LoVo (cell line): ENCODE data around the gene INTS2.
A peak's percentile ranks its signal among the peaks of the same experiment; 100 is the strongest.
"Not testable (repeated sequence)": the region's sequence is repeated elsewhere in the genome, so short reads cannot be mapped to it uniquely, and the experiment has no call there.

Source experiments
- DNase-seq: peaks from one replicate; pipeline ENCODE4 v3.0.0-alpha.2; 2016; ENCODE audit warnings: low spot score

Gene INTS2

GRCh38 chr17:61897548-61898180 is 30.1 kb downstream of the INTS2 start:
- DNase-seq = no peak

- no peak for DNase-seq
Measured at GRCh38 chr17:61895391-61895790, 32.4 kb downstream of the INTS2 start.

GRCh38 chr17:61894310-61894709 is 33.5 kb downstream of the INTS2 start:
- not testable (repeated sequence) for DNase-seq

DNA sequence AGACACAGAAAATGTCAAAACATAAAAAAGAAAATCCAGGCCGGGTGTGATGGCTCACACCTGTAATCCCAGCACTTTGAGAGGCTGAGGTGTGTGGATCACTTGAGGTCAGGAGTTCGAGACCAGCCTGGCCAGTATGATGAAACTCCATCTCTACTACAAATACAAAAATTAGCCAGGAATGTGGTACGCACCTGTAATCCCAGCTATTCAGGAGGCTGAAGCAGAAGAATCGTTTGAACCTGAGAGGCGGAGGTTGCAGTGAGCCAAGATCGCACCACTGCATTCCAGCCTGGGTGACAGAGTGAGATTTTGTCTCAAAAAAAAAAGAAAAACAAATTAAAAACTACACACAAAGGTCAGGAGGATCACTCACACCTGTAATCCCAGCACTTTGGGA is 40.0 kb downstream of the INTS2 start:
- DNase-seq = not testable (repeated sequence)

GRCh38 chr17:61885865-61886264 is 41.9 kb downstream of the INTS2 start:
- DNase-seq = not testable (repeated sequence)

DNA sequence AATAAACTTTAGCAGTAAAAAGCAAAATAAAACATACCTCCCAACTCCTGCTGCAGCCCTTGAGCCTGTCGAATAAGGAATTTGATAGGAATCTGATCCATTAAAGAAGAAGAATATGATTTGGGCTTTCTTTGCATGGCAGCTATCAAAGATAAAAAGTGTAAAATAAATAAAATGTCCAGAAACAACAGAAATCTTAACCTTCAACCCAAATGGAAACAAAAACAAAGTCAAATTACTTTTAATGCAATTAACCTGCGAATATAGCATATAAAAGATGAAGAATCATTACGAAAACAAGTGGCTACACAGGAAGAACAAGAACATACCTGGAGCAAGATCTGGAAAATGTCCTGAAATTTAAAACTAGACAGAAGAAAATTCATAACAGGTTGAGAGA is 42.9 kb downstream of the INTS2 start:
- no peak for DNase-seq

- DNase-seq = no peak
Measured at GRCh38 chr17:61880589-61881102, 47.1 kb downstream of the INTS2 start.

GRCh38 chr17:61878984-61879612 is 48.7 kb downstream of the INTS2 start:
- DNase-seq = no peak

- DNase-seq = no peak
Measured at GRCh38 chr17:61878520-61878919, 49.3 kb downstream of the INTS2 start.

- DNase-seq = no peak
Measured at GRCh38 chr17:61877837-61878236, 49.9 kb downstream of the INTS2 start.

DNA sequence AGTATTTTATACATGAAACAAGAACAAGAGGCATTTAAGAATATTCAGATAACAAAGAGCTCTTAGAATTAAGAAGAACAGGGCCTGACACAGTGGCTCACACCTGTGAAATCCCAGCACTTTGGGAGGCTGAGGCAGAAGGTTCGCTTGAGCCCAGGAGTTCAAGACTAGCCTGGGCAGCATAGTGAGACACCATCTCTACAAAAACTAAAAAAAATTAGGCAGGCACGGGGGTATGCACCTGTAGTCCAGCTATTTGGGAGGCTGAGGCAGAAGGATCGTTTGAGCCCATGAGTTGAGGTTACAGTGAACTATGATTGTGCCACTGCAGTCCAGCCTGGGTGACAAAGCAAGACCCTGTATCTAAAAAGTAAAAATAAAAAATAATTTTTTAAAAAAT is 52.0 kb downstream of the INTS2 start:
- DNase-seq = no peak

DNA sequence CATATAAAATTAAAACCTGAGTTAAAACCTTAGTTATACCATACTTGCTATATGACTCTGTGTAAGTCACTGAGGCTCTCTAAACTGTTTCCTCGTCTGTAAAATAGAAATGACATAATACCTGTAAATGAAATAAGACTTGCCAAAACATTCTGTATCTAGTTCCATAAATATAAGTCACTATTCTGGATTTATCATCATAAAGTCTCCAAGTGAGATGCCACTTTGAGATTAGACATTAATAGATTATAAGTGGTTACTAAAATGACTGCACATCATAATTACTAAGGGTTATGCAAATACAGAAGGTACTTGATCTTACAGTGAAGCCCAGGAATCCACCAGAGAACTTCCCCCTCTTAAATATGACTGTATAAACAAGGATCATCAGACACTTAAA is 52.5 kb downstream of the INTS2 start:
- no peak for DNase-seq

DNA sequence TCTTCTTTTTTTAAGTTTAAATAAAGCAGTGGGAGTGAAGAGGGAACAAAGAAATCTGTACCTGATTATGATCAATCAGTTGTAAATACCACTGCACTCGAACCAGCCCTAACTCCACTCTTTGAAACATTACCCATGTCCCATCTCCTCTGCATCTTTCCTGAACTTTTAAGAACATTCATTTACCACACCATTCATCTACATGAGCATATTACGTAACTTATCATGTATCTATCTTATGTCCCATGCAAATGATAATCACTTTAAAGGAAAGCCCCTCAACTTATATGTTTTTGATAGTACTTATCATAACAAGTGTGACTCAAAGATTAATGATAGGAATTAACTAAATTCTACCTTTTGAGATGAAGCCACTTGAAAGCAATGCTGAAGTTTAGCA is 53.7 kb downstream of the INTS2 start:
- DNase-seq = no peak

DNA sequence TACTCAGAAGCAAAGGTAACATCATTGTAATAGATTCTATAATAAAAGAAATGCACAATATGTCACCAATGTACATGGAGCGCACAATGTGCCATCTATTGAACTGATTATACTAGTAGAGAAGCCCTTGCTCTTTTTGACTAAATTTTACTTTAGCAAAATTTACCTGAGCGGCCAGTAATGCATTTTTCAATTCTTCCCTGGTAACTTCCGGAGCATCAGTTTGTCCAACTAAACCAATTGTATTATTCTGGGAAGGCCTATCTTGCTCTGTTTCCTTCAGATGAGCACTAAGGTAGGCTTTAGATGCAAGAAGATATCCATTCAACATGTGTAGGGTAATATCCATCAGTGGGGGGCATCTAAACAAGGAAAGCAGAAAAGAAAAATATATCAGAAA is 55.7 kb downstream of the INTS2 start:
- DNase-seq = no peak

- no peak for DNase-seq
Measured at GRCh38 chr17:61869138-61869537, 58.6 kb downstream of the INTS2 start.

- no peak for DNase-seq
Measured at GRCh38 chr17:61868074-61868473, 59.7 kb downstream of the INTS2 start.

DNA sequence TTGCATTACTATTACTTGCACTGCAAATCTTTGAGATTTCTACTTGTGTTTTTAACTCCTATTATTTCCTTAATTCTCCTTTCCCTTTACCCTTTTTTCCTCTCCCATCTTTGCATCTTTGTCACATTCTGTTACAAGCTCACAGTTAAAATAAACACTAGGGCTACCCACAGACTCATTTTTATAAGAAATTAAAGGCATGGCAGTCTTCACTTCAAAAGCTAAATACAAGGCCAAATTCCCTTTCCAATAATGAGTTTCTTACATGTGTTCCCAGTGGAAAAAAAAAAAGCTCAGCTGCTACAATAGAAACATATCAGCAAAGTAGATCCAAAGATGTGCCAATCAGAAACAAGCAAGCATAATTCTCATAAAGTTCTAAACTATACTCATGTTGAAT is 60.7 kb downstream of the INTS2 start:
- DNase-seq = no peak

- no peak for DNase-seq
Measured at GRCh38 chr17:61863801-61864126, 64.0 kb downstream of the INTS2 start.

GRCh38 chr17:61862975-61863800 is 64.6 kb downstream of the INTS2 start, which contains the start of gene BRIP1:
BRIP1 (minus strand) TSS chr17:61863528; CDS start chr17:61861539, 1,989 bp downstream.
- DNase-seq = peak; percentile 95

- peak; percentile 24 for DNase-seq
Measured at GRCh38 chr17:61862105-61862574, 65.6 kb downstream of the INTS2 start.

DNA sequence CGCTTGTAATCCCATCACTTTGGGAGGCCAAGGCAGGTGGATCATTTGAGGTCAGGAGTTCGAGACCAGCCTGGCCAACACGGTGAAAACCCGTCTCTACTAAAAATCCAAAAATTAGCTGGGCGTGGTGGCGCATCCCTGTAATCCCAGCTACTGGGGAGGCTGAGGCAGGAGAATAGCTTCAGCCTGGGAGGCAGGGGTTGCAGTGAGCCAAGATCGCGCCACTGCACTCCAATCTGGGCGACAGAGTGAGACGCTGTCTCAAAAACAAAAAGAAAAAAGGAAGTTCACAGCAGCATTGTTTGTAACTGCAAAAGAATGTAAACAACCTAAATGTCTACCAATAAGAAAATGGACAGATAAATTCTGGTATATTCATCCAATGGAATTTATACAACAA is 67.4 kb downstream of the INTS2 start:
- DNase-seq = not testable (repeated sequence)

- DNase-seq = no peak
Measured at GRCh38 chr17:61856035-61856434, 71.7 kb downstream of the INTS2 start.

GRCh38 chr17:61852857-61853256 is 74.9 kb downstream of the INTS2 start:
- DNase-seq = no peak
